ENCODE results near the gene ACOT8.

GRCh38 chr20:45874576-45874975 lies 17.4 kb upstream of the ACOT8 start:
- TF ChIP-seq FOS (IDR thresholded peaks at IDR 0.05; ENCODE audit: low read depth, low read length) (no peak), POLR2A (IDR thresholded peaks at IDR 0.05; ENCODE audit: low read depth, low read length) (no peak), CTCF (conservative IDR thresholded peaks at IDR 0.05; ENCODE audit: low read depth, low read length) (no peak), SMC3 (IDR thresholded peaks at IDR 0.05; ENCODE audit: low read depth, low read length) (no peak), MAFK (IDR thresholded peaks at IDR 0.05; ENCODE audit: low read depth, low read length) (no peak), NFE2L2 (IDR thresholded peaks at IDR 0.05; ENCODE audit: low read depth, low read length) (no peak), RAD21 (IDR thresholded peaks at IDR 0.05; ENCODE audit: low read length) (no peak), USF2 (IDR thresholded peaks at IDR 0.05; ENCODE audit: low read depth, low read length) (no peak), MXI1 (IDR thresholded peaks at IDR 0.05; ENCODE audit: borderline replicate concordance, low read depth, low read length) (no peak), RCOR1 (IDR thresholded peaks at IDR 0.05; ENCODE audit: insufficient replicate concordance, low read length) (no peak), MAZ (IDR thresholded peaks at IDR 0.05; ENCODE audit: borderline replicate concordance, low read depth, low read length) (no peak), CHD1 (IDR thresholded peaks at IDR 0.05; ENCODE audit: low read depth, low read length) (no peak), CEBPB (IDR thresholded peaks at IDR 0.05; ENCODE audit: low read depth, low read length) (no peak)

Data from IMR-90 (cell line).